Activated naive CD8-positive, alpha-beta T cell treated with anti-CD3 and anti-CD28 coated beads, Interleukin-2, amount 50 U/mL, for 16 hours (primary cell): ENCODE data around the gene SNED1.

Experiments
- DNase-seq: peaks from one replicate; pipeline ENCODE4 v3.0.0-alpha.2; 2020; ENCODE audit warnings: low read depth, low spot score

Gene SNED1

DNA sequence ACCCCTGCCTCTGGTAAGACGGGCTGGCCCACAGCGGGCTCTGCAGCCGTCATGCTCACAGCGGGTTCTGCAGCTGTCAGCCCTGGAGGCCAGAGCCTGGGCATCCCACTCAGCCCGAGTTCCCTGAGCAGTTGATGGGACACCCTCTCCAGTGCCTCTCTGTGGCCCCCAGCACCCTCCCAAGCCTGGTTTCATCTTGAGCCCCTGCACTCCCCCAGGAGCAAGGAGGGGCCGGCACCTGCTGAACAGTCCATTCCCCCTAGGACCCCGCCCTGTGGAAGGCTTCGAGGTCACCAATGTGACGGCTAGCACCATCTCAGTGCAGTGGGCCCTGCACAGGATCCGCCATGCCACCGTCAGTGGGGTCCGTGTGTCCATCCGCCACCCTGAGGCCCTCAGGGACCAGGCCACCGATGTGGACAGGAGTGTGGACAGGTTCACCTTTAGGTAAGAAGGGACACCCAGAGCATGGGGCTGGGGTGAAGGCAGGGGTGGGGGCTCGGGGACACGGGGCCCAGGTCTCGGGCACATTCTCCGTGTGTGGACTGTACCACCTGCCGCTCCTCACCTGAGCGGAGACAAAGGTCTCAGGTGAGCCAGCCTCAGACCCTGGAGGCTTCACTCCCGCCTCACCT, 69.2 kb downstream of the SNED1 start:
- no peak for DNase-seq

DNA sequence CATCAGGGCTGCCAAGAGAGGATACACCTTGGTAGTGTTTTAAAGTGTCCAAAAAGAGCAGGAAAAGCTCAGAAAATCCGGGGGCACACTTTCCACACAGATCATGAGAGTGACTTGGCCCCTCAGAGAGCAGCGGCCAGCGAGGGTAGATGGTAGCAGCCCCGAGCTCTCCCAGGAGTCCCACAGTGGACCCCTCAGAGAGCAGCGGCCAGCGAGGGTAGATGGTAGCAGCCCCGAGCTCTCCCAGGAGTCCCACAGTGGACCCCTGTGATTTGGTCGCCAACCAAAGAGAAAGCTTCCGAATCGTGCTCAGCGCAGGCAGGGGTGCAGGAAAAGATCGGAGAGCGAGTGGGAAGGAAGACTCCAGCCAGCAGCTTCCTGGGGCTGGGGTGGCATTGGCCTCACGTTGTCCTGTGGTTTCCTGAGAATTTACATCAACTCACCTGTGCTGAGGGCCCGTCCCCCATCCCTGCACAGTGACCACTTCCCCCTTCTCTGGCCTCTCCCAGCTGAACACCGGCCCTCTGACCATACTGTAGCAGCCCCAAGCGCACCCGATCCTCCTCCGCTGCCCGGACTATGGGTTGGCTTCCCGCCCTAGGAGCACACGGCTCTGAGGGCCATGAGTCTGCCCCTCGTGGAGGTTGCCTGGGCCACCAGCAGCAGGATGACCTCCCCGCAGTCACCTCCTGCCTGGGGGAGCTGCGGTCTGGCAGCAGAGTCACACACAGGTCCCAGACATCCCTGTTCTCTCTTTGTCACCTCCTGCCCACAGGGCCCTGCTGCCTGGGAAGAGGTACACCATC, 69.9 kb downstream of the SNED1 start:
- DNase-seq = no peak

DNA sequence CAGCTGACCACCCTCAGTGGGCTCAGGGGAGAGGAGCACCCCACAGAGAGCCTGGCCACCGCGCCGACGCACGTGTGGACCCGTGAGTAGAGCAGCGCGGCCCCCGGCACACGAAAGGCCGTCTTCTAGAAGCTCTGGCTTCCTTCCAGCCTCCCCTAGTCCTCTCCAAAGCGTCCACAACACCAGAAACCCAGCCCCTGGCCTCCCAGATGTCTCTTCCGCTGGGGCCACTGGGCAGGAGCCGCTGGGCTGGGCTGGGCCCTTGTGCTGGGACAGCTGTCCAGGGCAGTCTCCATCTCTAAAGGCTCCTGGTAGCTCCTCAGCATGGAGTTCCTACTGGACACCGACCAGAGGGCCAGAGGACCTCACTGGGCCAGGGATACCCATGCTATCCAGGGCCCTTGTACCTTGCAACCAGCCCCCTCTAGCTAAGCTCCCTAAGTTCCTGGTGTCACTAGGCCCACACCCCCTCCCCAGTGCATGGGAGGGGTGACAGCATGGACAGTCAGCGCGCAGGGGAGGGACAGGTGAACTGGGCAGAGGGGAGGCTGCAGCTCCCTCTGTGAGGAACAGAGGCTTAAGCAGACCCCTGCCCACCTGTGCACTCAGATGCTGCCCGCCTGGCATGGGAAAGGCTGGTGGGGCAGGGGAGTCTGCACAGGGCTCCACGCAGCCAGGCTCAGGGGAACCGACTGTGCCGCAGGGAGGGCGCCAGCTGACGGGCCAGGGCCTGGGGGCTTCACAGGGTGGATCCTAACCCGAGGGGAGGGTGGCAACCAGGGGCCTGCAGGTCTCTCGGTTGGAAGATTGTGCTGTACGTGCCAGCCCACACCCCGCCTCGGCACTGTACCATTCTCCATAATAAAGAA, 70.8 kb downstream of the SNED1 start:
- DNase-seq = no peak

DNA sequence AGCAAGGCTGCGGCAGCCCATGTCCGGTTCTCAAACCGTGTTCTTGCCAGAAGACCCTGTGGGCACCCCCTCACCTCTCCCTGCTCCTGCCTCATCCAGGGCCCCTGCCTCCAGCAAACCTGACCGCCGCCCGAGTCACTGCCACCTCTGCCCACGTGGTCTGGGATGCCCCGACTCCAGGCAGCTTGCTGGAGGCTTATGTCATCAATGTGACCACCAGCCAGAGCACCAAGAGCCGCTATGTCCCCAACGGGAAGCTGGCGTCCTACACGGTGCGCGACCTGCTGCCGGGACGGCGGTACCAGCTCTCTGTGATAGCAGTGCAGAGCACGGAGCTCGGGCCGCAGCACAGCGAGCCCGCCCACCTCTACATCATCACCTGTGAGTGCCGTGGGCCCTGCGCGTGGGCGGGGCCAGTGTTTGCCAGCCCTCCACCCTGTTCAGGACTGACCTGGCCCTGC, 71.4 kb downstream of the SNED1 start:
- DNase-seq = no peak

DNA sequence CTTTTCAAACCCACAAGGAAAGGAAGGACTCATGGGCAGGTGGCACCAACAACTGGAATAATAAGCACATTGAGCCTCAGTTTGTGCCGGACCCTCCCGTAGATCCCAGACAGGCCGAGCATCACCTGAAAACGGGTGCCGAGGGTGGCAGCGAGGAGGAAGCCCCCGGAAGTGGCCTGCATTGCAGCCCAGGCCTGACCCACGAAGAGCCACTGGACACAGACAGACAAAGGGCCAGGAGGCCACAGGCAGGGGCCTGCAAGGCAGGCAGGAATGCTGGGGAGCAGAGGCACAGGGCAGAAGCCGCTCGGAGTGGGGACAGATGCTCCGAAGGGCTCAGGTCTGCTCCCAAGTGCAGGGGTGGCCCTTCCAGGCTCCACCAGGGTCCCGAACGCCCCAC, 71.9 kb downstream of the SNED1 start:
- no peak for DNase-seq

DNA sequence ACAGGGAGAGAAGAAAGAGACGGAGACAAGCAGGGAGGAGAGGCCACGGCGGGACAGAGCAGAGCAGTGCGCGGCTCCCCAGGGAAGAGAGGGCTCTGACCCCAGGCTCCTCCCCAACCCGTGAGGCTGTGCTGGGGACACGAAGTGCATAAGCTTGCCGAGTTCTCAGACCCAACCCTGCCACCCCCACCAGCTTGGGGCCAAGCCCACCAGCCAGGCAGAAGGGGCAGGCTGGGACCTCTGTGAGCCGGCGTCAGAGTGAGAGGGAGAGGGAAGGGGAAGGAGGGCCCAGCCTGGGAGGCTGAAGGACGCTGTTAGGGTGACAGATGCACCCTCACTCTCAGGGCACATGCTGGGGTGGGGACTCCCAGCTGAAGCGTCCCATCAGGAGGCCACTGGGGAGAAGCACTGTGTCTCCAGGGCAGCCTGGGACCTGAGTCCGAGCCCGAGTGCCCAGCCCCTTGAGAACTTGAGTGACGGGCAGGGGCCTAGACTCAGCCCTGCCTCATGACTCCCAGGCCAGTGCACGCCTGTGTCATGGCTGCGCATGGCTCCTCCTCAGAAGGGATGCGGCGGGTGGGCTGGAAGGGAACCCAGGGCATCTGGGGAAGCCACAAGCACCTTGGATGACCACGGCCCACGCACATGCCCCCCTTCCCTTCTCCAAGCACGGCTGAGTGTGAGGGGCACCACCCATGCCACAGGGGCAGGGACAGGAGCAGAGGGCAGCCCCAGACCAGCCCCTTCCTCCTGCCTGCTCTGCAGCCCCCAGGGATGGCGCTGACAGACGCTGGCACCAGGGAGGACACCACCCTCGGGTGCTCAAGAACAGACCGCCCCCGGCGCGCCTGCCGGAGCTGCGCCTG, 72.6 kb downstream of the SNED1 start:
- no peak for DNase-seq

DNA sequence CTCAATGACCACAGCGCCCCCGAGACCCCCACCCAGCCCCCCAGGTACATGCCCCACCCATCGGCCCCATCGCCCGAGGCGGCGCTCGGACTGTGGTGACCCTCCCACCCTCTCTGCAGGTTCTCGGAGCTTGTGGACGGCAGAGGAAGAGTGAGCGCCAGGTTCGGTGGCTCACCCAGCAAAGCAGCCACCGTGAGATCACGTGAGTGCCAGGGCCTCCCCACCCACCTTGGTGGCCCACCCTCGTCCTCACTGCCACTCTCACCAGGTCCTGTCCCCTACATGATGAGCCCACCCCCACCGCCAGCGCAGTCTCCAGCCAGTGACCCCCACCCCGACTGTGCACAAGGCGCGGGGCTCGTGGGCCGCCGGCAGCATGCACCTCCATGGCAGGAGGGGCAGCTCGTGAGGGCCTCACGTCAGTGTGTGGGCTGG, 73.3 kb downstream of the SNED1 start:
- DNase-seq = no peak

DNA sequence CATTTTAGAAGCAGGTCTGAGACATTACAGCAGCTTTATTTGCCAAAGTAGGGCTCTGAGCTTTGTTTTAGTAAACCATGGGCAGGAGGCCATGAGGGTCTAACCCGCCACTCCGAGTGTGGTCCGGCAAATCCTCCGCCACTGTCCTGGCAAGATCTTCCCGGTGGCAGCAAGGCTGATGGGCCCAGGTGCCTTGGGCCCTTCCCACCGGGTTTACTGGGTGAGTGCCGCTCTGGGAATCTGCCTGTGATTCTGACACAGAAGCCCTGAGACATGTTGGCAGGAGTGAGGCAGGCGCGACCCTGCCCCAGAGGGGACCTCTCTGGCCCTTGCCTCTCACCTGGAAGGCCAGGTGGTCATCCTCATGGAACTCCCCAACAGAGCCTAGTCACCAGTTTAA, 73.7 kb downstream of the SNED1 start:
- no peak for DNase-seq

DNA sequence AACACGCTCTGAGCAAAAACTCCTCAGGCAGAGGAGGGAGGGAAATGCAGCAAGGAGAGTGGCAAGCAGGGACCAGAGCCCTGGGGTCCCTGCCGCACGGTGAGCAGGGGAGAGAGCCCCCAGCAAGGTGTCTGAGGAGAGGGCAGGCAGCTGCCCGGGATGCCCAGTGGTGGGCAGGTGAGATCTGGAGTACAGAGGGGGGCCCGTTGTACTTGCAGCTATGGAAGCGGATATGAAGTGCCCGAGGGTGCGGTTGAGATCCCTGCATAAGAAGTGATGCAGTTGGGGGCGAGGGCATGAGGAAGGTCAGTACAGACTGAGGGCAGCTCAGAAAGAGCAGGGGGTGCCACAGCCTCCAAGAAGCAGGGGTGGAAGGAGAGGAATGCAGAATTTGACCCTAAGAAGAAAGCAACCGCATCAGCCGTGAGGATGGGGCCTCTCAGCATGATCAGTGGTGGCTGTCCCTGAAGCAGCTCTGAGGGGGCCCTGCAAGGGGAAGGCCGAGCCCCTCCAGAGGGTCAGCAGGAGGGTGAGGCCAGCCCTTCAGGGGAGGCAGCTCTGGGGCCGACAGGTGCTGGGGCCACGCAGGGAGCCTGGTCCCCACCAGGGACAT, 74.2 kb downstream of the SNED1 start:
- no peak for DNase-seq

DNA sequence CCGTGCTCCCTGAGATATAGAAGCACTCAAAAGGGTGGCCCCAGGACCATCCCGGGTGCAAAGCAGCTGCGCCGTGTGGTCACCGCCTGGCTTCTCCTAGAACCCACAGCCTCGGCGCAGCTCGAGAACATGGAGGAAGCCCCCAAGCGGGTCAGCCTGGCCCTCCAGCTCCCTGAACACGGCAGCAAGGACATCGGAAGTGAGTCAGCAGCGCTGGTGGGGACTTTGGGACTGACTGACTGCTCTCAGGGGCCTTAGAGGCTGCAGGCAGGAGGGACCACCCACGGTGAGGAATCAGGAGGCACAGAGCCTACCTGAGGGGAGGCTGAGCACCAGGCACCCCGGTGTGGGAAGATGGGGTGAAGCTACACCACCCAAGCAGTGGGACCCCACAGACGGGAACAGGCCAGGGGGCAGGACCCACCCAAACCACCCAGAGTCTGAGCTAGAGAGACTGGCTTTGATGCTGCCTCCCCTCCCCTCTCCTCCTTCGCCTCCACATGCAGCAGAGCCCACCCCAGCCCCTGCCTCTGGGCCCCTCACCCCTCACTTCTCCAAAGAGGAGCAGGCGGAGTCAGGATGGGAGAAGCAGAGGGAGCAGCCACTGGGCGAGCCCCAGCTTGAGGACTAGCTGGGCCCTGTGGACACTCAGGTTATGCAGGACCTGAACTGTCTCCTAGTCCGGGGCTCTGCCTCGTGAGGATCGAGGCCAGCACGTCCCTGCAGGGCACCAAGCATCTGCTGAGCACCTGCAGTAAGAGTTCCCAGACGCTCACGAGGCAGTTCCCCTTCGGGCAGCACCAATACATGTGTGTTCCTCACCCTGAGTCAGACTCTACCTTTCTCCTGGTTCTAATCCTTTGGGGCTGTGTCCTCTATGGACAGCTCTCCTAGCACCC, 75.0 kb downstream of the SNED1 start:
- DNase-seq = no peak

DNA sequence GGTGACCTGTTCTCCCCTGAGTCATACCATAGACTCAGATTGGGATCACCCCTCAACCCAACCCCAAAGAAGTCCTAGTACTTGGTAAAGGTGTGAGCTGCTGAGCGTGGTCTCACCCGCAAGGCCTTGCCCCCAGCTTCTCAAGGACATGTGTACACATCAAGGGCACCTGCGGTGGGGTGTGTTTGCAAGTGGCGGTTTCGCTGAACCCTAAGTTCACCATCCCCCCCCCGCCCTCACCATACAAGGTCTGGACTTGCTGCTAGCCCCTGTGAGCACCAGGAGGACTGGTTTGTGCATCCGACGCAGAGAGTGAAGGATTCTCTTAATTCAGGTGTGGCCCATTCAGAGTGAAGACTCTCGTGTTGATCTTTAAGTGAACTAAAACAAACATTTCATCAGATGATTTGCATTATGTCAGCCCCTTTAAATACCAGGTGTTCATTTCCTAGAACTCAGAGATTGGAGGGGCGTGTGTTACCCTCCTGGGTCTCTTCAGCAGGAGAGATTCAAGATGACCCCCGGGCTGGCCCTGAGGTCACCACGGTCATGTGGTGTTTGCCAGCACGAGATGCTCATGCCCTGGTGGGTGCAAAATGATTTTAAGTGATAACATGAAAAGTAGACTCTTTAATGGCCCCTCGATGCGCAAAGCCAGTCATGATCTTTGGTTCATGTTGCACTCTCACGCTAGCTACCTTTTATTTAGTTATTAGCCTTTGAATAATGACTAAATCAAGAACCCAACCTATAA, 75.8 kb downstream of the SNED1 start:
- DNase-seq = no peak

DNA sequence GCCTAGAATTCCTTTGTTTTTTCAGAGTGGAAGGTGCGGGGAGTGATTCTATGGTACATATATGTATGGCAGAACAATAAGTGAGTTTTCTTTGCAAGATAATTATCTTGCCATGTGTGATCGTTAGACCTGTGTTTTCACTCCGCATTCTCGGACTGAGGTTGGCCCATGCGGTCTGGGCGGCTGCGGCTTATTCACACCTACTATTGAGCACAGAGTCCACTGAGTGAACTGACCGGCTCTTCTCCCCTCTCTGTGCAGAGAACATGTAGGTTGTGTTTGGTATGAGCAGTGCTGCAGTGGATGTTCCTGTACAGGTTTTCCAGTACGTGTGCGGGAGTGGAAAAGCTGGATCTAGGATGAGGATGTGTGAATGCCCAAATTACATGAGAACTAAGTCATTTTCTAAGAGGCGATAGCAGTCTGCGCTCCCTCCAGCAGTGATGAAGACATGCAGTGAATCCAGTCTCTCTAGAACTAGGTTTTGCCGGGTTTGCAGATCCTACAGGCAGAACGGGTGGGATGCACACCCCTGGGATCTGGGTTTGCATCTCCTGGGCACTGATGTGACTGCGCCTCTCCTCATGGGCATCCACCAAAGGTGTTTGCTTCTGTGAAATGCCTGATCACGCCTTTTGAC, 76.6 kb downstream of the SNED1 start:
- DNase-seq = no peak

DNA sequence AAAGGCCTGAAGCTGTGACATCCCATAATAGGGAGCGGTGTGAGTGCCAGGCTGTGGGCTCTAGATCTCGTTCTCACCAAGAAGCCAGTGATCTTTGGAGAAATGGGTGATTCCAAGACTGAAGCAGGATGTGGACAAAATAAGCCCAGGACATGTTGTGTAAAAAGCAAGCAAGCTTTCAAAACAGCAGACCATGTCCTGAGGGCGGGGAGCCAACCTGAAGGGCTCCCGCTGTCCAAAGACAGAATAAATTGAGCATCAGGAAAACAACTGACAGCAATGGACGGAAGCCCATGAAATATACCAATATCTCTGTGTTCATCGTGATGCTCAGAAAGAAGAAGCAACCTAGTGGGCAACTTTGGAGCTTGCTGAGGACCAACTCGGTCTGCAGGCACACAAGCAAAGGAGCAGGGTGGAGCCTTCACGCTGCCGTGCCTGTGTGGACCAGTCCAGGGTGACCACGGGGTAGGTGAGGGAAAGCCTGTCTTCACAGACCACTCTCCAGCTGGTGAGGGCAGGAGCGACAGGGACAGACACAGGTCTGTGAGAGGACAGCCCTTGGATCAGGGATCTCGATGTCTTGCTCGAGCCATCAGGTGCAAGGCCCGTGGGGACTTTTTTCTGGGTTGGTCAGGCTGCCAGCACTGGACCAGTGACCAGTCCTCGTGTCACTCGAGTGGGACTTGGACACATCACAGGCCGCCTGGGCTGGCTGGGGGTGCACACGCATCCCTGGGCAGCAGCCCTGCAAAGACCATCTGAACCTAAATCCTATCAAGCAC, 82.2 kb downstream of the SNED1 start:
- no peak for DNase-seq

DNA sequence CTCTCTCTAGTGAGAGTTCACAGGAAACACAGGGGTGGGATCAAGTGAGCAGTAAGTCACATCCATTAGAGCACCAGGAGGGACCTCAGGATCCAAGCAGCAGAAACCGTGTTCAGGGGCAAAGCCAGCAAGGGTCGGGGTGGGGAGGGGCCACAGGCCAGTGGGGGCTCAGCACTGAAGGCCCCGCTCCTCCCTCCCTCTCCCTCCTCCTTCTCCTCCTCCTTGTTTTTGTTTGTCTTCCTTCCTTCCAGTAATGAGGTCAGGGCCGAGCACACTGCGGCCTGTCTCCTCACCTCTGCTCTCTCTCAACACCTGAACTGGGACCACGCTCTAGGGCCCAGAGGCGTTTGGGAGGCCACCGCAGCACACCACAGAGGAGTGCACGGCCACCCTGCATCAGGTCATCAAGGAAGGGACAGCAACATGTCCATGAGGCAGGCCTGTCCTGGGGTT, 82.8 kb downstream of the SNED1 start:
- no peak for DNase-seq

DNA sequence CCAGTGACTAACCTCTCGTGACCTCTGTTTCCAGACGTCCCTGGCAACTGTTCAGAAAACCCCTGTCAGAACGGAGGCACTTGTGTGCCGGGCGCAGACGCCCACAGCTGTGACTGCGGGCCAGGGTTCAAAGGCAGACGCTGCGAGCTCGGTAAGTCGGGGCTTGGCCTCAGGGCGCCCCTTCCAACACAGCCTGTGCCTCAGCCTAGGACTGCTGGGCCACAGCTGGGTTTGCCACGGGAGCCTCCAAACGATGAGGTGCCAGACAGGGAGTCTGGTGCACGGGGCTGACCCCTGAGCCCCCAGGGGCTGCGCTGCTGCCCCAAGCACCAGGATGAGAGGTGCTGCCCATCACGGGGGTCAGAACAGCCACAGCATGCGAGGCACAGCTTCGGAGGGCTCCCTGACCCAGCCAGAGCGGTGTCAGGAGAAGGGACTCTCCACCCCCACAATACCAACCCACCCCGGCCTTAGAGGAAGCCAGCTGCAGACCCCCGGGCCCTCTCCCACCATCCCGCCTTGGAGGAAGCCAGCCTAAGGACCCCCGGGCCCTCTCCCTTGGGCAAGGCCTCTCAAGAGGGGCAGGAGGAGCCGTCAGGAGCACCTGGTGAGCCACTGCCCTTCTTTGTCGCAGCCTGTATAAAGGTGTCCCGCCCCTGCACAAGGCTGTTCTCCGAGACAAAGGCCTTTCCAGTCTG, 83.4 kb downstream of the SNED1 start:
- DNase-seq = no peak

DNA sequence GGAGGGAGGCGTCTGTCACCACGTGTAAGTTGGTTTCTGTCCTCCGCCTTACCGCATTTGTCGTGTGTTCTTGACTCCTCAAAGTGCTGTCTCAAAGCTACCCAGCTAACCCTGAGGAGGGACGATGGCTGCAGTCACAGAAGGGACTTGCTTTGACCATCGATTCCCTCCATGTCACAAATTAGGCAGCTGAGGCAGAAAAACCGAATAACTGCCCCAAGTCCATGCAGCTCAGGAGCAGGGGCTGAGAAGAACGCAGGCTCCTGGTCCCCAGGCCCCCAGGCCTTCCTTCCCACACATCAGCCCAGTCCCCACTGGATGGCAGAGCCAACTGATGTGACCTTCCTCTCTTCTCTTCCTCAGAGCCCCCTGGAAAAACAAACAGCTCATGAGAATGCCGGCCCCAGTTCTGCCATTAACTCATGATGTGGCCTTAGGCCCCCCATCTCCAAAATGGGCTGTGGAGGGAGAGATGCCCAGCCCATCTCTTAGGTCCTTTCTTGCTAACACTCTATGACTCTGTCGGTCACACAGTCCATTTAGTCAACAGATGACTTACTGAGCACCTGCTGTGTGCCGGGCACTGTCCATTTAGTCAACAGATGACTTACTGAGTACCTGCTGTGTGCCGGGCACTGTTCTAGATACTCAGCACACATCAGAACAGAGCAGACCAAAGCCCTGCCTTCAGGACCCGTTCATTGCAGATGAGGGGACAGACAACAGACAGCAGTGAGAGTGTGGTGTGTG, 84.1 kb downstream of the SNED1 start:
- no peak for DNase-seq

DNA sequence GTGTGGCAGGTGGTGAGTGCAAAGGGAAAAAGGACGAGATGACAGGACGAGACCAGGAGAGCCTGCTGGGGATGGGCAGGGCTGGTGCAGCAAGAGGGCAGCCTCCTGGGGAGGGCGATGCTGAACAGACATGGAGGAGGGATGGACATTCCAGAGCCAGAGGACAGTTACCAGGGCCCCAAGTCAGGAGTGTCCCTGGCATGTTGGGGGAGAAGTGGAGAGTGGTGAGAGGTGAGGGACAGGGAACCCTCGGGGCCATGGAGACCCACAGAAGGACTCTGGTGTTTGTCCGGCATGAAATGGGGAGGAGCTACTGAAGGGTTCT, 84.6 kb downstream of the SNED1 start:
- DNase-seq = no peak
